ENCODE data around the gene DLG5. TPM values are rescaled to one million over a fixed set of nuclear protein-coding genes. Genes with fewer than 3 reads are reported as not detected.
A peak's percentile ranks its signal among the peaks of the same experiment; 100 is the strongest.

Gene DLG5
- total RNA-seq, 2 donors from 2014 or later, result 72.3 to 134 TPM

DNA sequence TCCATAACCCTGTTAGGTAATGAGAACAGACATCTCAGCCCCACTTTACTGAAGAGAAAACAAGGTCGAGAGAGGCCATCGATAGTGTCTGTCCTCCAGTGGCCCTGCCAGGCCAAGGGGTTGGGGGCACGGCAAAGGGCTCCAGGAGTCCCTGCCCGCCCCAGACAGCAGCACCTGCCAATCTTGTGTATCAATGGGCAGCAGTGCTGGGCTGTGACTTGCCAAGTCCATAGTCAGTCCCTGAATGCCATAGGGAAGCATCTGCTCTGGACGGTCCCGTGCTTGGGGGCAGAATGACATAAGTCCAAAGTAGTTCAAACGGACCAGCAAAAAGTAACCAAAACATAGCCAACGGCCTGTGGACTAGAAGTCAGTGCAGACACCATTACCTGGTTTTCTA lies 33.2 kb downstream of the DLG5 start:
- peak overlapping the region; percentile 92 to 93 for H3K27ac ChIP-seq

DNA sequence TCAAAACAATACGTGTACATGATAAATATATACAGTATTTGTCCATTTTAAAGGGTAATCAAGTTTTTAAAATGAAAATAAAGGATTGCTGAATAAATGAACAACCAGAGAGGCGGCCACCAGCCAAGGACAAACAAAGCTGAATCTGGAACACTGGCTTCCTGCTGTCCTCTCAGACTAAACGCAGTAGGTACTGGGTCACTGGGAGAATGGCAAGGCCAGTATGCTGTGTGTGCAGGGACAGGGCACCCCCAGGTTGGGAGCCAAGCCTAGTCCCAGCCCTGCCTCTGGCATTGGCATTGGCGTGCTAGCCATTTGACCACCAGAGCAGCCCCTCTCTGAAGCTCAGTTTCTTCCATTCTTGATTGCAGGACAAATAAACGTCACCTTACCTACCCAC lies 33.8 kb downstream of the DLG5 start:
- WGBS, result 57% methylated on average over 5 of the region's 5 CpGs
- no peaks in the 10 kb centered on the region for H3K36me3 ChIP-seq
- H3K27ac ChIP-seq, result peak overlapping the region; percentile 92 to 93
- peaks cover 47% of the 10 kb centered on the region for H3K4me1 ChIP-seq (replicated peaks)
- TF ChIP-seq, protein P1, sequence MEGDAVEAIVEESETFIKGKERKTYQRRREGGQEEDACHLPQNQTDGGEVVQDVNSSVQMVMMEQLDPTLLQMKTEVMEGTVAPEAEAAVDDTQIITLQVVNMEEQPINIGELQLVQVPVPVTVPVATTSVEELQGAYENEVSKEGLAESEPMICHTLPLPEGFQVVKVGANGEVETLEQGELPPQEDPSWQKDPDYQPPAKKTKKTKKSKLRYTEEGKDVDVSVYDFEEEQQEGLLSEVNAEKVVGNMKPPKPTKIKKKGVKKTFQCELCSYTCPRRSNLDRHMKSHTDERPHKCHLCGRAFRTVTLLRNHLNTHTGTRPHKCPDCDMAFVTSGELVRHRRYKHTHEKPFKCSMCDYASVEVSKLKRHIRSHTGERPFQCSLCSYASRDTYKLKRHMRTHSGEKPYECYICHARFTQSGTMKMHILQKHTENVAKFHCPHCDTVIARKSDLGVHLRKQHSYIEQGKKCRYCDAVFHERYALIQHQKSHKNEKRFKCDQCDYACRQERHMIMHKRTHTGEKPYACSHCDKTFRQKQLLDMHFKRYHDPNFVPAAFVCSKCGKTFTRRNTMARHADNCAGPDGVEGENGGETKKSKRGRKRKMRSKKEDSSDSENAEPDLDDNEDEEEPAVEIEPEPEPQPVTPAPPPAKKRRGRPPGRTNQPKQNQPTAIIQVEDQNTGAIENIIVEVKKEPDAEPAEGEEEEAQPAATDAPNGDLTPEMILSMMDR (IDR thresholded peaks at IDR 0.05), result no peak
- TF ChIP-seq POLR2A (IDR thresholded peaks at IDR 0.05) (no peak), POLR2AphosphoS5 (IDR thresholded peaks at IDR 0.05) (no peak)
- no peaks in the 10 kb centered on the region for H3K9me3 ChIP-seq
- DNase-seq (ENCODE audit: low spot score), result no peak
- H3K27me3 ChIP-seq (replicated peaks; ENCODE audit: insufficient read depth), result no peaks in the 10 kb centered on the region
- no peak overlapping the region for H3K4me3 ChIP-seq
- intact Hi-C loops (cut with DNase I), result no loop called here

More for the DNA sequence above, 33.2 kb downstream of the DLG5 start:
- Histone ChIP-seq H3K36me3 (no peaks in the 10 kb centered on the region), H3K9me3 (no peaks in the 10 kb centered on the region), H3K4me1 (replicated peaks) (peaks cover 44% of the 10 kb centered on the region), H3K27me3 (replicated peaks; ENCODE audit: insufficient read depth) (no peaks in the 10 kb centered on the region), H3K4me3 (no peak overlapping the region)
- no peak for DNase-seq (ENCODE audit: low spot score)
- intact Hi-C loops (cut with DNase I), result no loop called here
- TF ChIP-seq, protein P1 (IDR thresholded peaks at IDR 0.05), result no peak
- 74% methylated on average over 8 of the region's 8 CpGs for WGBS

DNA sequence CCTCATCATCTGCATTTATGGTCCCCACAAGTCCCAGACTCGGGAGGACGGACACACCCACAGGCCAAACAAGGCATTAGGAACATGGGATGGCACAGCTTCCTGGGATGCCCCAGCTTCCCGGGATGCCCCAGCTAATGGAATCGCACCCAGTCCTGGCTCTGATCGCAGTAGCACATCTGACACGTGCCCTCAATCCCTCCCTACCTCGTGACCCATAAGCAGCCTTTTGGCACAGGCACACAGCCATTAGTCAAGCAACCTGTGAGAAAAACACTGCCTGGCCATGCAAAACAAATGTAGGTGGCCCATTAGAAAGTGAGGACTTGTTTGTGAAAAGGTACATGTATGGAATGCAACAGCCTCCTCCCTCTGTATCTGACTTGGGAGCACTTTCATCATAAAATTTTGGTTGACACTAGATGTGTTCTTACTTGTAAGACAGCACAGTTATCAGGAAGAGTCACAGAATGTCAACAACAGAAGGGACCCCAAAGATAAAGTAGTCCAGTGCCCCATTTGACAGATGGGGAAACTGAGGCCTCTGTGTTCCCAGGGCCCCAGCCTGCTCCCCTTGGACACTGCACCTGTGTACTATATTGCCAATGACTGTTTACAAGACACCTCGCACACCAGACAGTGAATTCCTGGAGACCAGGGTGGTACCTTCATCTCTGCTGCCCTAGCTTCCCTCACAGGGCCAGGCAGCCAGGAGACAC lies 34.4 kb downstream of the DLG5 start:
- Histone ChIP-seq H3K27ac (peak overlapping the region; percentile 92 to 93), H3K4me1 (replicated peaks) (peaks cover 50% of the 10 kb centered on the region)
- no peak for DNase-seq (ENCODE audit: low spot score)

DNA sequence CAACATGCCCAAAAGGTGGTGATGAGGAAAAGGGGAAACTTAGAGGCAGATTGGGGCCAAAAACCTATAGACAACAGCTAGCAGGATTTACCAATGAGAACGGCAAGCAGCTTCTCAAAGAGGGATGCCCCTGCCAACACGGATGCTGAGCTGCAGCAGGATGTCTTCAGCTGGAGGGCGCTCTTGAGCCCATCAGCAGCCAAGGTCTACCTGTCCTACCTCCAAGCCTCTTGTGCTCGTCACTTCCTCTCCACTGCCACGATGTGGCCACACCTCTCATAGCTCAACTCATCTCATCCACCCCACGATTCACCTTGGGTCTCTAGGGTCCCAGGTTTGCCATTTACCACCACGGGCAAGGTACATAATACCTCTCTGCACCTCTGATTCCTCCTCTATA lies 36.5 kb downstream of the DLG5 start:
- Histone ChIP-seq H3K27me3 (replicated peaks; ENCODE audit: insufficient read depth) (no peaks in the 10 kb centered on the region), H3K27ac (peak overlapping the region; percentile 92 to 93), H3K9me3 (no peaks in the 10 kb centered on the region), H3K4me1 (replicated peaks) (peaks cover 65% of the 10 kb centered on the region), H3K36me3 (no peaks in the 10 kb centered on the region), H3K4me3 (no peak overlapping the region)
- DNase-seq (ENCODE audit: low spot score), result no peak
- intact Hi-C loops (cut with DNase I), result no loop called here
- TF ChIP-seq, protein P1 (IDR thresholded peaks at IDR 0.05), result no peak
- TF ChIP-seq POLR2A (IDR thresholded peaks at IDR 0.05) (no peak), POLR2AphosphoS5 (IDR thresholded peaks at IDR 0.05) (no peak)
- 78% methylated on average over 7 of the region's 7 CpGs for WGBS

More for the DNA sequence above, 34.4 kb downstream of the DLG5 start:
- intact Hi-C loops (cut with DNase I), result no loop called here
- Histone ChIP-seq H3K36me3 (no peaks in the 10 kb centered on the region), H3K4me3 (no peak overlapping the region), H3K9me3 (no peaks in the 10 kb centered on the region), H3K27me3 (replicated peaks; ENCODE audit: insufficient read depth) (no peaks in the 10 kb centered on the region)
- 26% methylated on average over 8 of the region's 8 CpGs for WGBS
- no peak for TF ChIP-seq POLR2A (IDR thresholded peaks at IDR 0.05)
- peak; percentile 57 for TF ChIP-seq POLR2AphosphoS5 (IDR thresholded peaks at IDR 0.05)
- TF ChIP-seq, protein P1 (IDR thresholded peaks at IDR 0.05), result no peak

DNA sequence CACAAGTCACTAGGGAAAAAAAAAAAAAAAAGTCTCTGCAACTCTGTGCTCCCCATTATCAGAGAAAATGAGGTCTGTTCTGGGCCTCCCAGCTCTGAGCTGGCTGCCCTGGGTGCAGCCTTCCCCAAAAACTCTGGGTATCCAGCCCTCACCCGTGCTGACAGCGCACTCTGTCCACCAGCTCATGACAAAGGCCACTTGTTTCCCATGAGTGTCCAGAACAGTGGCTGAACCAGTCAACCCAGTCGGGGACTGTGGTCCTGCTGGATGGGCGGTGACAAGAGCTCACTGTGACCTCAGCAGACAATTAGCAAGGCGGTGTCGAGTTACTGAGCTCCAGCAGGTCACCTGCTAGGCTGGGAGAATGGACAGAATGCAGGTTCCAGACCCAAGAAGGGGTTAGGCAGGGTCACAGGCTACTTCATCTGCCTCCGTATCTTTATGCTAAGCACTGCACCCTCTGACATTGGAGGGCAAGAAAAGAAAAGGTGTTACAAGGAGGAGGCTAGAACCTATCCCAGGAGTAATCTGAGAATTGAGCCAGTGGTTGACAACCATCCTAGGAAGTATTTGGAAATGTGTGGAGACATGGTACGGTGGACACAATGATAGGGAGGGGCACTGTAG lies 37.2 kb downstream of the DLG5 start:
- TF ChIP-seq POLR2A (IDR thresholded peaks at IDR 0.05) (peak; percentile 81), POLR2AphosphoS5 (IDR thresholded peaks at IDR 0.05) (peak; percentile 94)
- TF ChIP-seq, protein P1 (IDR thresholded peaks at IDR 0.05), result peak in 1 of 4 experiments; percentile 22
- no peaks in the 10 kb centered on the region for H3K36me3 ChIP-seq
- intact Hi-C loops (cut with DNase I), result no loop called here
- WGBS, result 47% methylated on average over 8 of the region's 8 CpGs
- H3K27me3 ChIP-seq (replicated peaks; ENCODE audit: insufficient read depth), result no peaks in the 10 kb centered on the region
- peak overlapping the region; percentile 92 to 93 for H3K27ac ChIP-seq
- H3K4me1 ChIP-seq (replicated peaks), result peaks cover 62% of the 10 kb centered on the region
- no peak overlapping the region for H3K4me3 ChIP-seq
- no peaks in the 10 kb centered on the region for H3K9me3 ChIP-seq
- peak; percentile 94 for DNase-seq (ENCODE audit: low spot score)

All from prostate gland (tissue), 2 donors.